ENCODE results near the gene FN3K. TPM values are rescaled to one million over a fixed set of nuclear protein-coding genes. Genes with fewer than 3 reads are reported as not detected.

FN3K gene
- total and polyA plus RNA-seq, 2 of the 13 experiments (the other 11 are each of a cell fraction or from before 2014, with no cell fraction given) = 3.5 to 12.2 TPM

DNA sequence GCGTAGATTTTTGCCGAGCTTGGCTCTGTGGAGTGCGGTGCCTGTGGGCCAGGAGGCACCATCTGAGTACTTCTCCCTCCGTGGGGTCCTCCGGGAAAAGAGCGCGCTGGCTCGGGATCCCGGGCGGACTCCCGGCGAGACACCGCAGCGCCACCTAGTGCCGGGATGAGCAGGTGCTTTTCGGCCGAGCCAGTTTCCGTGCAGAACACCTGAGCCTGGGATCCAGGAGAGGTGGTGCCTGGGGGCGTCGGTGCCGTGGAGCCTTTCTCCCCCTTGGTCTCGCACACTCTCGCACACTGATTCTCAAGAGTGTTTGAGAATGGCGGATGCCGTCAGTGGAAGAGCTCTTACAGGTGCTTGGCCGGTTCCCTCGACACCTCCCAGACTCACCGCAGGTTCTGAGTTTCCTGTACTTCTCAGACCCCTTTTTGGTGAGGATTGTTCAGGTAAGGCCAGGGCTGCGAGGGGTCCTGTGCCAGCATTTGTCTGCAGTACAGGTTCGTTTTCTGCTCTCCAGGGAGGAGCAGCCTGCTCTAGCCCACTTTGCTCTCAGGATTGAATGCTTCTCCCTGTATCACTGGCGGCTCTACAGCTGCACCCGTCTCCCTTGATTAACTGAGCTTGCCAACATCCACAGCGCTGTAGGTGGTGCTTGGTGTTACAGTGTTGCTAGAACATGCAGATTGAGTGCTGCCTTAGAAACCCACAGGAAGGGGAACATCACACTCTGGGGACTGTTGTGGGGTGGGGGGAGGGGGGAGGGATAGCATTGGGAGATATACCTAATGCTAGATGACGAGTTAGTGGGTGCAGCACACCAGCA, 39.8 kb downstream of the FN3K start (continued):
- TF ChIP-seq, protein P1, sequence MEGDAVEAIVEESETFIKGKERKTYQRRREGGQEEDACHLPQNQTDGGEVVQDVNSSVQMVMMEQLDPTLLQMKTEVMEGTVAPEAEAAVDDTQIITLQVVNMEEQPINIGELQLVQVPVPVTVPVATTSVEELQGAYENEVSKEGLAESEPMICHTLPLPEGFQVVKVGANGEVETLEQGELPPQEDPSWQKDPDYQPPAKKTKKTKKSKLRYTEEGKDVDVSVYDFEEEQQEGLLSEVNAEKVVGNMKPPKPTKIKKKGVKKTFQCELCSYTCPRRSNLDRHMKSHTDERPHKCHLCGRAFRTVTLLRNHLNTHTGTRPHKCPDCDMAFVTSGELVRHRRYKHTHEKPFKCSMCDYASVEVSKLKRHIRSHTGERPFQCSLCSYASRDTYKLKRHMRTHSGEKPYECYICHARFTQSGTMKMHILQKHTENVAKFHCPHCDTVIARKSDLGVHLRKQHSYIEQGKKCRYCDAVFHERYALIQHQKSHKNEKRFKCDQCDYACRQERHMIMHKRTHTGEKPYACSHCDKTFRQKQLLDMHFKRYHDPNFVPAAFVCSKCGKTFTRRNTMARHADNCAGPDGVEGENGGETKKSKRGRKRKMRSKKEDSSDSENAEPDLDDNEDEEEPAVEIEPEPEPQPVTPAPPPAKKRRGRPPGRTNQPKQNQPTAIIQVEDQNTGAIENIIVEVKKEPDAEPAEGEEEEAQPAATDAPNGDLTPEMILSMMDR (CRISPR knock-in tag; IDR thresholded peaks at IDR 0.05) = peak; percentile 99
- no peak for TF ChIP-seq U2AF1 (optimal IDR thresholded peaks at IDR 0.05; ENCODE audit: low read depth, low read length)
- TF ChIP-seq, protein P2, sequence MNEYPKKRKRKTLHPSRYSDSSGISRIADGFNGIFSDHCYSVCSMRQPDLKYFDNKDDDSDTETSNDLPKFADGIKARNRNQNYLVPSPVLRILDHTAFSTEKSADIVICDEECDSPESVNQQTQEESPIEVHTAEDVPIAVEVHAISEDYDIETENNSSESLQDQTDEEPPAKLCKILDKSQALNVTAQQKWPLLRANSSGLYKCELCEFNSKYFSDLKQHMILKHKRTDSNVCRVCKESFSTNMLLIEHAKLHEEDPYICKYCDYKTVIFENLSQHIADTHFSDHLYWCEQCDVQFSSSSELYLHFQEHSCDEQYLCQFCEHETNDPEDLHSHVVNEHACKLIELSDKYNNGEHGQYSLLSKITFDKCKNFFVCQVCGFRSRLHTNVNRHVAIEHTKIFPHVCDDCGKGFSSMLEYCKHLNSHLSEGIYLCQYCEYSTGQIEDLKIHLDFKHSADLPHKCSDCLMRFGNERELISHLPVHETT (CRISPR knock-in tag; conservative IDR thresholded peaks at IDR 0.05) = peak; percentile 59
- TF ChIP-seq, protein P3, sequence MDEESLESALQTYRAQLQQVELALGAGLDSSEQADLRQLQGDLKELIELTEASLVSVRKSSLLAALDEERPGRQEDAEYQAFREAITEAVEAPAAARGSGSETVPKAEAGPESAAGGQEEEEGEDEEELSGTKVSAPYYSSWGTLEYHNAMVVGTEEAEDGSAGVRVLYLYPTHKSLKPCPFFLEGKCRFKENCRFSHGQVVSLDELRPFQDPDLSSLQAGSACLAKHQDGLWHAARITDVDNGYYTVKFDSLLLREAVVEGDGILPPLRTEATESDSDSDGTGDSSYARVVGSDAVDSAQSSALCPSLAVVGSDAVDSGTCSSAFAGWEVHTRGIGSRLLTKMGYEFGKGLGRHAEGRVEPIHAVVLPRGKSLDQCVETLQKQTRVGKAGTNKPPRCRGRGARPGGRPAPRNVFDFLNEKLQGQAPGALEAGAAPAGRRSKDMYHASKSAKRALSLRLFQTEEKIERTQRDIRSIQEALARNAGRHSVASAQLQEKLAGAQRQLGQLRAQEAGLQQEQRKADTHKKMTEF (CRISPR knock-in tag; IDR thresholded peaks at IDR 0.05) = peak; percentile 54
- no peak for TF ChIP-seq HCFC1 (IDR thresholded peaks at IDR 0.05; ENCODE audit: low read depth, low read length)
- TF ChIP-seq, protein P4, sequence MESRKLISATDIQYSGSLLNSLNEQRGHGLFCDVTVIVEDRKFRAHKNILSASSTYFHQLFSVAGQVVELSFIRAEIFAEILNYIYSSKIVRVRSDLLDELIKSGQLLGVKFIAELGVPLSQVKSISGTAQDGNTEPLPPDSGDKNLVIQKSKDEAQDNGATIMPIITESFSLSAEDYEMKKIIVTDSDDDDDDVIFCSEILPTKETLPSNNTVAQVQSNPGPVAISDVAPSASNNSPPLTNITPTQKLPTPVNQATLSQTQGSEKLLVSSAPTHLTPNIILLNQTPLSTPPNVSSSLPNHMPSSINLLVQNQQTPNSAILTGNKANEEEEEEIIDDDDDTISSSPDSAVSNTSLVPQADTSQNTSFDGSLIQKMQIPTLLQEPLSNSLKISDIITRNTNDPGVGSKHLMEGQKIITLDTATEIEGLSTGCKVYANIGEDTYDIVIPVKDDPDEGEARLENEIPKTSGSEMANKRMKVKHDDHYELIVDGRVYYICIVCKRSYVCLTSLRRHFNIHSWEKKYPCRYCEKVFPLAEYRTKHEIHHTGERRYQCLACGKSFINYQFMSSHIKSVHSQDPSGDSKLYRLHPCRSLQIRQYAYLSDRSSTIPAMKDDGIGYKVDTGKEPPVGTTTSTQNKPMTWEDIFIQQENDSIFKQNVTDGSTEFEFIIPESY (CRISPR knock-in tag; IDR thresholded peaks at IDR 0.05) = peak; percentile 94
- TF ChIP-seq ZNF605 (CRISPR knock-in tag; IDR thresholded peaks at IDR 0.05) = no peak
- 0 out of 2 replicates have a peak, but pooled peaks have one; percentile 10 for TF ChIP-seq RARA (CRISPR knock-in tag; IDR thresholded peaks at IDR 0.05)
- peak; percentile 17; the same call in 1 of the 2 replicates for TF ChIP-seq GATAD2A (CRISPR knock-in tag; IDR thresholded peaks at IDR 0.05)
- 0 out of 2 replicates have a peak, but pooled peaks have one; percentile 44 for TF ChIP-seq MED13 (CRISPR knock-in tag; IDR thresholded peaks at IDR 0.05)
- TF ChIP-seq, protein P5, sequence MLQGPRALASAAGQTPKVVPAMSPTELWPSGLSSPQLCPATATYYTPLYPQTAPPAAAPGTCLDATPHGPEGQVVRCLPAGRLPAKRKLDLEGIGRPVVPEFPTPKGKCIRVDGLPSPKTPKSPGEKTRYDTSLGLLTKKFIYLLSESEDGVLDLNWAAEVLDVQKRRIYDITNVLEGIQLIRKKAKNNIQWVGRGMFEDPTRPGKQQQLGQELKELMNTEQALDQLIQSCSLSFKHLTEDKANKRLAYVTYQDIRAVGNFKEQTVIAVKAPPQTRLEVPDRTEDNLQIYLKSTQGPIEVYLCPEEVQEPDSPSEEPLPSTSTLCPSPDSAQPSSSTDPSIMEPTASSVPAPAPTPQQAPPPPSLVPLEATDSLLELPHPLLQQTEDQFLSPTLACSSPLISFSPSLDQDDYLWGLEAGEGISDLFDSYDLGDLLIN (CRISPR knock-in tag; IDR thresholded peaks at IDR 0.05; ENCODE audit: borderline replicate concordance) = peak; percentile 20; the same call in 1 of the 2 replicates
- TF ChIP-seq, protein P6, sequence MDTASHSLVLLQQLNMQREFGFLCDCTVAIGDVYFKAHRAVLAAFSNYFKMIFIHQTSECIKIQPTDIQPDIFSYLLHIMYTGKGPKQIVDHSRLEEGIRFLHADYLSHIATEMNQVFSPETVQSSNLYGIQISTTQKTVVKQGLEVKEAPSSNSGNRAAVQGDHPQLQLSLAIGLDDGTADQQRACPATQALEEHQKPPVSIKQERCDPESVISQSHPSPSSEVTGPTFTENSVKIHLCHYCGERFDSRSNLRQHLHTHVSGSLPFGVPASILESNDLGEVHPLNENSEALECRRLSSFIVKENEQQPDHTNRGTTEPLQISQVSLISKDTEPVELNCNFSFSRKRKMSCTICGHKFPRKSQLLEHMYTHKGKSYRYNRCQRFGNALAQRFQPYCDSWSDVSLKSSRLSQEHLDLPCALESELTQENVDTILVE (CRISPR knock-in tag; IDR thresholded peaks at IDR 0.05) = no peak
- TF ChIP-seq PAWR (CRISPR knock-in tag; IDR thresholded peaks at IDR 0.05; ENCODE audit: borderline replicate concordance) = no peak
- peak; percentile 79 for TF ChIP-seq KDM2A (CRISPR knock-in tag; IDR thresholded peaks at IDR 0.05; ENCODE audit: borderline replicate concordance, low read depth)
- TF ChIP-seq RFX3 (CRISPR knock-in tag; IDR thresholded peaks at IDR 0.05) = no peak
- TF ChIP-seq, protein P7, sequence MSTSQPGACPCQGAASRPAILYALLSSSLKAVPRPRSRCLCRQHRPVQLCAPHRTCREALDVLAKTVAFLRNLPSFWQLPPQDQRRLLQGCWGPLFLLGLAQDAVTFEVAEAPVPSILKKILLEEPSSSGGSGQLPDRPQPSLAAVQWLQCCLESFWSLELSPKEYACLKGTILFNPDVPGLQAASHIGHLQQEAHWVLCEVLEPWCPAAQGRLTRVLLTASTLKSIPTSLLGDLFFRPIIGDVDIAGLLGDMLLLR (CRISPR knock-in tag; IDR thresholded peaks at IDR 0.05) = 0 out of 2 replicates have a peak, but pooled peaks have one; percentile 65
